ENCODE results near the gene STIM1.

STIM1 gene

GRCh38 chr11:4064278-4064955, 209.0 kb downstream of the STIM1 start:
- ATAC-seq = no peak
- TF ChIP-seq PPARA (CRISPR knock-in tag; IDR thresholded peaks at IDR 0.05; ENCODE audit: borderline replicate concordance) (no peak), ARNTL (CRISPR knock-in tag; IDR thresholded peaks at IDR 0.05; ENCODE audit: borderline replicate concordance, low read depth) (no peak), CSRNP3 (CRISPR knock-in tag; IDR thresholded peaks at IDR 0.05) (no peak), CSDC2 (CRISPR knock-in tag; IDR thresholded peaks at IDR 0.05) (no peak), SNAI2 (CRISPR knock-in tag; IDR thresholded peaks at IDR 0.05) (no peak), ZFP30 (CRISPR knock-in tag; IDR thresholded peaks at IDR 0.05) (no peak), ZC3H10 (CRISPR knock-in tag; IDR thresholded peaks at IDR 0.05) (no peak), CREB5 (CRISPR knock-in tag; IDR thresholded peaks at IDR 0.05; ENCODE audit: low read depth) (no peak), ESRRG (CRISPR knock-in tag; IDR thresholded peaks at IDR 0.05) (no peak), TSHZ2 (CRISPR knock-in tag; IDR thresholded peaks at IDR 0.05) (no peak), PATZ1 (CRISPR knock-in tag; IDR thresholded peaks at IDR 0.05; ENCODE audit: borderline replicate concordance) (no peak), ISL1 (CRISPR knock-in tag; IDR thresholded peaks at IDR 0.05) (no peak), ZFP3 (CRISPR knock-in tag; IDR thresholded peaks at IDR 0.05) (no peak), ZNF565 (CRISPR knock-in tag; conservative IDR thresholded peaks at IDR 0.05; ENCODE audit: low read depth) (no peak), OSR1 (CRISPR knock-in tag; IDR thresholded peaks at IDR 0.05) (no peak)

- no peak for ATAC-seq
Measured at GRCh38 chr11:4065086-4065485, 209.6 kb downstream of the STIM1 start.

More at GRCh38 chr11:4065086-4065485, 209.6 kb downstream of the STIM1 start:
- TF ChIP-seq TSHZ2 (CRISPR knock-in tag; IDR thresholded peaks at IDR 0.05) = no peak
- no peak for TF ChIP-seq ESRRG (CRISPR knock-in tag; IDR thresholded peaks at IDR 0.05)
- no peak for TF ChIP-seq PPARA (CRISPR knock-in tag; IDR thresholded peaks at IDR 0.05; ENCODE audit: borderline replicate concordance)
- no peak for TF ChIP-seq CSDC2 (CRISPR knock-in tag; IDR thresholded peaks at IDR 0.05)
- no peak for TF ChIP-seq ZC3H10 (CRISPR knock-in tag; IDR thresholded peaks at IDR 0.05)
- no peak for TF ChIP-seq CREB5 (CRISPR knock-in tag; IDR thresholded peaks at IDR 0.05; ENCODE audit: low read depth)
- TF ChIP-seq RARB (CRISPR knock-in tag; IDR thresholded peaks at IDR 0.05) = no peak
- no peak for TF ChIP-seq BACH2 (CRISPR knock-in tag; IDR thresholded peaks at IDR 0.05; ENCODE audit: borderline replicate concordance)
- TF ChIP-seq ZNF8 (CRISPR knock-in tag; IDR thresholded peaks at IDR 0.05) = no peak
- TF ChIP-seq ZFP3 (CRISPR knock-in tag; IDR thresholded peaks at IDR 0.05) = no peak

All from SK-N-SH treated with all-trans-retinoic acid at 6 μM for 48 hours (cell line).